K562 (cell line): ENCODE data around the gene ARMCX1. TPM values are rescaled to one million over a fixed set of nuclear protein-coding genes. Genes with fewer than 3 reads are reported as not detected.
A peak's percentile ranks its signal among the peaks of the same experiment; 100 is the strongest.

ENCODE experiments used
- ATAC-seq: fragments of 200-7000 bp; cut with Tn5 transposase; 3 replicates; pipeline ENCODE4 v1.9.1; 2020; ENCODE audit warnings: moderate library complexity
- BruUV-seq: library from RNA; stranded (reverse); fragments of 400-500 nt; replicated peaks from 2 replicates; lab custom pipeline; 2021; lab: Mats Ljungman, UMichigan
- CTCF ChIA-PET: fragments of 300-600 bp; formaldehyde crosslinking; extraction: SDS; loops from one replicate; lab custom pipeline; 2021; ENCODE audit warnings: low intra/inter-chr PET ratio; lab: Yijun Ruan, JAX
- POLR2A ChIA-PET: fragments of 300-600, 350-650 bp; sonication (Branson Sonifier 250); formaldehyde crosslinking; extraction: SDS; loops from one replicate; lab custom pipeline; 2021; ENCODE audit warnings: antibody characterized with exemption, inconsistent platforms; lab: Yijun Ruan, JAX
- DNase-seq, 4 experiments: peaks; one replicate each; pipeline versions ENCODE4 v3.0.0 to v3.0.0-alpha.2; 2011 to 2018; ENCODE audit warnings: low spot score in 3 of 4, mixed read lengths in 3 of 4; ENCODE audit errors: extremely low read depth in 1 of 4
- FAIRE-seq: peaks from 2 replicates; lab custom pipeline; 2011; peaks lifted over from hg19 to GRCh38; lab: Jason Lieb, UNC
- H2AFZ ChIP-seq: 2 replicates; pipeline ENCODE4 v1.6.0; 2011; ENCODE audit warnings: low read depth, low read length, control low read depth, inconsistent platforms
- H3K27ac ChIP-seq: fragments of 200-600 bp; 3 replicates; pipeline ENCODE4 v1.8.0; 2011; ENCODE audit warnings: low read depth, mild to moderate bottlenecking, control low read depth, inconsistent platforms, low read length, moderate library complexity, mixed read lengths; ENCODE audit errors: extremely low read depth
- H3K27me3 ChIP-seq, 2 experiments: fragments of 300-600 bp in 1 of 2; 2 replicates in 1 of 2; 3 replicates in 1 of 2; pipeline versions ENCODE4 v1.6.0 to v1.8.0; 2011; ENCODE audit warnings: inconsistent platforms in 2 of 2, low read length in 2 of 2, mild to moderate bottlenecking in 1 of 2, mixed read lengths in 1 of 2, moderate library complexity in 1 of 2; ENCODE audit not compliant: control insufficient read depth in 2 of 2, insufficient read depth in 2 of 2
- H3K36me3 ChIP-seq: fragments of 300-600 bp; 3 replicates; pipeline ENCODE4 v1.8.0; 2011; ENCODE audit warnings: mild to moderate bottlenecking, low read length, inconsistent platforms; ENCODE audit not compliant: control insufficient read depth, insufficient read depth
- H3K4me1 ChIP-seq, 2 experiments: fragments of 200-600 bp in 1 of 2; replicated peaks in 1 of 2; 2 replicates in 1 of 2; 3 replicates in 1 of 2; pipeline versions ENCODE4 v1.5.1 to v1.8.0; 2011; ENCODE audit warnings: inconsistent platforms in 2 of 2, low read length in 2 of 2, mild to moderate bottlenecking in 1 of 2, mixed read lengths in 1 of 2, moderate library complexity in 1 of 2; ENCODE audit not compliant: control insufficient read depth in 2 of 2, insufficient read depth in 2 of 2
- H3K4me2 ChIP-seq: 2 replicates; pipeline ENCODE4 v1.6.1; 2011; ENCODE audit warnings: low read length, control low read depth, inconsistent platforms, mixed read lengths; ENCODE audit not compliant: insufficient read depth
- H3K4me3 ChIP-seq: fragments of 200-600 bp; sonication (generic), shearing (Covaris generic); 2 replicates; pipeline ENCODE4 v1.5.1; 2016; ENCODE audit warnings: control low read depth, inconsistent platforms
- H3K79me2 ChIP-seq: fragments of 200-600 bp; 3 replicates; pipeline ENCODE4 v1.8.0; 2011; ENCODE audit warnings: low read length, inconsistent platforms; ENCODE audit not compliant: control insufficient read depth, insufficient read depth
- H3K9ac ChIP-seq, 2 experiments: 2 replicates each; pipeline versions ENCODE4 v1.6.0 to v1.6.1; 2011; ENCODE audit warnings: low read depth in 2 of 2, low read length in 2 of 2, control low read depth in 1 of 2, inconsistent platforms in 1 of 2, mild to moderate bottlenecking in 1 of 2, mixed read lengths in 1 of 2; ENCODE audit not compliant: insufficient read depth in 1 of 2
- H3K9me1 ChIP-seq: one replicate; pipeline ENCODE4 v1.6.0; 2011; ENCODE audit warnings: inconsistent platforms, mild to moderate bottlenecking, low read length, moderate library complexity; ENCODE audit not compliant: control insufficient read depth, insufficient read depth
- H3K9me3 ChIP-seq: replicated peaks from 2 replicates; pipeline ENCODE4 v1.5.1; 2011; ENCODE audit warnings: low read depth, low read length, inconsistent platforms; ENCODE audit not compliant: control insufficient read depth, insufficient read depth
- H4K20me1 ChIP-seq: replicated peaks from 2 replicates; pipeline ENCODE4 v1.6.1; 2011; ENCODE audit warnings: low read length, inconsistent platforms, mixed read lengths; ENCODE audit not compliant: control insufficient read depth, insufficient read depth
- CTBP1 ChIP-seq: fragments of 450-650 bp; IDR thresholded peaks from 2 replicates; pipeline ENCODE4 v1.6.1; 2016; ENCODE audit warnings: borderline replicate concordance
- DMBX1 ChIP-seq: fragments of 250-450 bp; sonication (Bioruptor Pico); IDR thresholded peaks from 2 replicates; pipeline ENCODE4 v1.8.0; 2022; ENCODE audit warnings: inconsistent platforms, mild to moderate bottlenecking, moderate library complexity, borderline replicate concordance
- JUND ChIP-seq, 2 experiments: IDR thresholded peaks; 2 replicates in 1 of 2; 3 replicates in 1 of 2; pipeline ENCODE4 v1.6.1; 2011; ENCODE audit warnings: borderline replicate concordance in 2 of 2, low read depth in 2 of 2, low read length in 2 of 2, improper control_type of control experiment in 1 of 2, missing biosample characterization in 1 of 2, missing genetic modification characterization in 1 of 2, missing genetic modification reagents in 1 of 2
- POU5F1 ChIP-seq: fragments of 150-350 bp; IDR thresholded peaks from 2 replicates; pipeline ENCODE4 v1.6.1; 2014; ENCODE audit warnings: borderline replicate concordance, low read length, low read depth, mild to moderate bottlenecking; ENCODE audit not compliant: partially characterized antibody
- RAD21 ChIP-seq, 2 experiments: fragments of 250-450 bp in 1 of 2; fragments of 450-650 bp in 1 of 2; sonication (Bioruptor Pico) in 1 of 2; formaldehyde crosslinking in 1 of 2; IDR thresholded peaks in 1 of 2; conservative IDR thresholded peaks in 1 of 2; 2 replicates each; pipeline versions ENCODE4 v1.4.0 to v1.8.0; 2020 to 2022; ENCODE audit warnings: mild to moderate bottlenecking in 2 of 2, moderate library complexity in 1 of 2
- SMAD1 ChIP-seq: fragments of 150-350 bp; IDR thresholded peaks from 2 replicates; pipeline ENCODE4 v1.6.1; 2014; ENCODE audit warnings: low read length, low read depth; ENCODE audit not compliant: partially characterized antibody
- SMC3 ChIP-seq: conservative IDR thresholded peaks from 2 replicates; pipeline ENCODE4 v1.6.1; 2011; ENCODE audit warnings: low read depth, low read length, improper control_type of control experiment; ENCODE audit not compliant: insufficient read depth
- U2AF2 ChIP-seq: fragments of 200-400 bp; formaldehyde crosslinking; optimal IDR thresholded peaks from 2 replicates; pipeline ENCODE3; 2017; ENCODE audit warnings: low read depth, mild to moderate bottlenecking, low read length
- ZNF124 ChIP-seq: sonication (generic); formaldehyde crosslinking; IDR thresholded peaks from 2 replicates; pipeline ENCODE4 v1.8.1; 2022; ENCODE audit warnings: missing genetic modification reagents
- ZNF239 ChIP-seq: fragments of 250-450 bp; sonication (Bioruptor Pico); IDR thresholded peaks from 2 replicates; pipeline ENCODE4 v1.4.0; 2020; ENCODE audit warnings: mild to moderate bottlenecking
- ZNF75A ChIP-seq: fragments of 450-650 bp; formaldehyde crosslinking; IDR thresholded peaks from 2 replicates; pipeline ENCODE4 v1.4.0; 2020; ENCODE audit warnings: mild to moderate bottlenecking
- WGBS: fragments of 100-300 bp; shearing (Covaris generic); methylation state at CpG from one replicate; pipeline ENCODE4 v1.1.6; 2016; ENCODE audit warnings: low coverage, mixed read lengths; ENCODE audit not compliant: insufficient coverage; ENCODE audit errors: missing lambda C conversion rate; 5-methylcytosine and 5-hydroxymethylcytosine counted together
- in situ Hi-C: fragments of 300-500 bp; cut with MboI; formaldehyde crosslinking; loops from 4 replicates; pipeline ENCODE4 v1.15.0; 2018; ENCODE audit warnings: inconsistent platforms, mixed read lengths
- intact Hi-C: fragments of 100-400 bp; cut with micrococcal nuclease; formaldehyde crosslinking; loops from 2 replicates; pipeline ENCODE4 v1.14.2; 2022
- polyA plus RNA-seq, 8 experiments: library from polyadenylated mRNA; depleted of rRNA in 4 of 8; stranded (reverse) in 5 of 8; unstranded in 3 of 8; fragments of >200 nt; fragmentation: Nextera tagmentation in 2 of 8; fragmentation: Illumina TruSeq in 1 of 8; extraction: Ambion mirVana in 2 of 8; extraction: Trizol in 1 of 8; gene quantifications; 2 replicates each; pipeline versions ENCODE4 v1.2.1 to v1.2.3, GENCODE V29; 2011 to 2014; ENCODE audit warnings: inconsistent platforms in 1 of 8, missing spikeins in 1 of 8
- total RNA-seq, 7 experiments: library from RNA; depleted of rRNA in 6 of 7; stranded (reverse); fragments of >200 nt in 6 of 7; fragmentation: Illumina TruSeq in 2 of 7; extraction: Trizol in 2 of 7; gene quantifications; 2 replicates each; pipeline versions ENCODE4 v1.2.1 to v1.2.3, GENCODE V29; 2011 to 2021; ENCODE audit warnings: low replicate concordance in 1 of 7
- TF ChIP-seq, protein P1 (sequence below), 2 experiments: IDR thresholded peaks; 2 replicates each; pipeline ENCODE4 v1.6.1; 2012; ENCODE audit warnings: improper control_type of control experiment in 2 of 2, low read depth in 2 of 2, low read length in 2 of 2, borderline replicate concordance in 1 of 2

ARMCX1 gene
- total and polyA plus RNA-seq, 9 of the 15 experiments (the other 6 are each of a cell fraction or from before 2014, with no cell fraction given): 0.10 to 0.70 (median 0.51) TPM

DNA sequence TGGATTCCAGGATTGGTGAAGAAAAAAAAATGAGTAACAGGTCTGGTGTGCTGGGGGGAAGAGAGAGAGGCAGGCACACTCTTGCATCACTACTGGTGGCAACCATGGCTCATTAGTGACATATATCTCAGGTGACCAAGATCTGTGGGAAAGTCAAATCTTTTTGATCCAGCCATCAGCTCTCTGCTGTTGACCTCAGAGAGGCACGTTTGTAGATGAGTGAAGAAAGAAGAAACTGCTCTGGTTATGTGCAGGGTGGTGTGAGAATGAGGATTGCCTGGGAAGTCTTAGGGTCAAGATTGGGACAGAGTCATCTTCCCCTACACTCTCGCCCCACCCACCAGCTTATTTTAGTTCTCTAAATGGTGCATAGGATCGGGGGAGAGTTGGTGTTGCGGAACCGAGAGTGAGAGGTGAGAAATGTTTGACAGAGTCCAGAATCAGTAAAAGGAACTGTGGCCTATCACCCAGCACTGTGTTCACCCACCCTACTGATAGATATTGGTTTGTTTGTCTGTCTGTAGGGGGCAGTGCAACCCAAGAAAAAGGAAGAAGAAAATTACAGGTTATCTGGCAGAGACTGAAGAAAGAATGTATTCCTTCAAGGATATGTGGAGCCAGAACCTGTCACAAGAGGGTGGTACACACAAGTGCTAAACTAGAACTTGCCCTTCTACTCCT lies 45.5 kb downstream of the ARMCX1 start:
- POLR2A ChIA-PET: no interaction called here
- H3K27ac ChIP-seq: no peak overlapping the region
- no TSS peak for BruUV-seq
- H3K36me3 ChIP-seq: no peaks in the 10 kb centered on the region
- H3K27me3 ChIP-seq: no peaks in the 10 kb centered on the region
- H3K4me3 ChIP-seq: no peak overlapping the region
- peak; percentile 87 for ATAC-seq
- intact Hi-C loops (loop anchor here (5.0 kb wide), 3 partner anchors 179 to 491 kb away; no protein-coding TSS in a partner anchor), in situ Hi-C loops (no loop called here)
- H4K20me1 ChIP-seq: no peaks in the 10 kb centered on the region
- H3K4me2 ChIP-seq: no peak overlapping the region
- CTCF ChIA-PET: interaction anchor here (0.7 to 1.2 kb wide), 3 partner anchors 203 to 1268 kb away, joined by 3 to 6 read pairs (median 3); no protein-coding TSS in a partner anchor
- H3K9me1 ChIP-seq: no peaks in the 10 kb centered on the region
- WGBS: 2% methylated on average over 5 of the region's 5 CpGs
- peak; percentile 18 to 68 (median 32) for DNase-seq
- H3K79me2 ChIP-seq: no peaks in the 10 kb centered on the region
- H2AFZ ChIP-seq: no peak overlapping the region
- H3K9ac ChIP-seq: no peak overlapping the region
- FAIRE-seq: peak; percentile 75
- H3K9me3 ChIP-seq: no peaks in the 10 kb centered on the region
- H3K4me1 ChIP-seq: no peaks in the 10 kb centered on the region
- peak; percentile 66 to 82 for TF ChIP-seq RAD21 (CRISPR knock-in tag; conservative IDR thresholded peaks at IDR 0.05 in 1 of 2, IDR thresholded peaks at IDR 0.05 in 1 of 2)
- TF ChIP-seq POU5F1: no peak
- TF ChIP-seq SMAD1: no peak
- TF ChIP-seq, protein P1, sequence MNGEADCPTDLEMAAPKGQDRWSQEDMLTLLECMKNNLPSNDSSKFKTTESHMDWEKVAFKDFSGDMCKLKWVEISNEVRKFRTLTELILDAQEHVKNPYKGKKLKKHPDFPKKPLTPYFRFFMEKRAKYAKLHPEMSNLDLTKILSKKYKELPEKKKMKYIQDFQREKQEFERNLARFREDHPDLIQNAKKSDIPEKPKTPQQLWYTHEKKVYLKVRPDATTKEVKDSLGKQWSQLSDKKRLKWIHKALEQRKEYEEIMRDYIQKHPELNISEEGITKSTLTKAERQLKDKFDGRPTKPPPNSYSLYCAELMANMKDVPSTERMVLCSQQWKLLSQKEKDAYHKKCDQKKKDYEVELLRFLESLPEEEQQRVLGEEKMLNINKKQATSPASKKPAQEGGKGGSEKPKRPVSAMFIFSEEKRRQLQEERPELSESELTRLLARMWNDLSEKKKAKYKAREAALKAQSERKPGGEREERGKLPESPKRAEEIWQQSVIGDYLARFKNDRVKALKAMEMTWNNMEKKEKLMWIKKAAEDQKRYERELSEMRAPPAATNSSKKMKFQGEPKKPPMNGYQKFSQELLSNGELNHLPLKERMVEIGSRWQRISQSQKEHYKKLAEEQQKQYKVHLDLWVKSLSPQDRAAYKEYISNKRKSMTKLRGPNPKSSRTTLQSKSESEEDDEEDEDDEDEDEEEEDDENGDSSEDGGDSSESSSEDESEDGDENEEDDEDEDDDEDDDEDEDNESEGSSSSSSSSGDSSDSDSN (IDR thresholded peaks at IDR 0.05; ENCODE audit: borderline replicate concordance in 1 of 2, low read depth in 2 of 2, low read length in 2 of 2): no peak
- TF ChIP-seq JUND (IDR thresholded peaks at IDR 0.05; ENCODE audit: borderline replicate concordance, low read depth, low read length): no peak
- no peak for TF ChIP-seq JUND (tag; IDR thresholded peaks at IDR 0.05; ENCODE audit: borderline replicate concordance, low read depth, low read length)
- TF ChIP-seq ZNF75A (CRISPR knock-in tag): no peak
- no peak for TF ChIP-seq U2AF2
- peak; percentile 46 for TF ChIP-seq SMC3
- no peak for TF ChIP-seq ZNF239 (CRISPR knock-in tag)
- no peak for TF ChIP-seq CTBP1
- TF ChIP-seq ZNF124 (CRISPR knock-in tag): no peak
- no peak for TF ChIP-seq DMBX1
